H9 (cell line): ENCODE results near the gene SOX11. TPM values are rescaled to one million over a fixed set of nuclear protein-coding genes. Genes with fewer than 3 reads are reported as not detected.

Experiments used
- DNase-seq: peaks from one replicate; pipeline ENCODE4 v3.0.0-alpha.2; 2017
- H2AFZ ChIP-seq: one replicate; pipeline ENCODE4 v1.6.1; 2013; ENCODE audit warnings: mild to moderate bottlenecking, low read length, control low read depth, moderate library complexity
- H2AK5ac ChIP-seq: 2 replicates; pipeline ENCODE4 v1.6.1; 2013; ENCODE audit warnings: low read length, control low read depth, mixed read lengths; ENCODE audit not compliant: insufficient read length
- H2BK120ac ChIP-seq: one replicate; pipeline ENCODE4 v1.6.1; 2013; ENCODE audit warnings: low read depth, mild to moderate bottlenecking, low read length, control low read depth, inconsistent platforms; ENCODE audit not compliant: poor library complexity, severe bottlenecking
- H2BK12ac ChIP-seq: 2 replicates; pipeline ENCODE4 v1.6.1; 2013; ENCODE audit warnings: low read length, control low read depth, mixed read lengths, low read depth; ENCODE audit not compliant: insufficient read length
- H2BK15ac ChIP-seq: 2 replicates; pipeline ENCODE4 v1.6.1; 2013; ENCODE audit warnings: low read depth, low read length, control low read depth
- H2BK20ac ChIP-seq: one replicate; pipeline ENCODE4 v1.6.1; 2013; ENCODE audit warnings: low read depth, mild to moderate bottlenecking, low read length, control low read depth, inconsistent platforms; ENCODE audit not compliant: poor library complexity, severe bottlenecking
- H2BK5ac ChIP-seq: 2 replicates; pipeline ENCODE4 v1.6.1; 2013; ENCODE audit warnings: low read length, control low read depth, mixed read lengths; ENCODE audit not compliant: insufficient read length
- H3K14ac ChIP-seq: 2 replicates; pipeline ENCODE4 v1.6.1; 2013; ENCODE audit warnings: low read length, control low read depth; ENCODE audit not compliant: insufficient read depth
- H3K18ac ChIP-seq: 2 replicates; pipeline ENCODE4 v1.6.1; 2013; ENCODE audit warnings: low read depth, mild to moderate bottlenecking, mixed read lengths, low read length, control low read depth; ENCODE audit not compliant: insufficient read length
- H3K23ac ChIP-seq: 2 replicates; pipeline ENCODE4 v1.6.1; 2013; ENCODE audit warnings: low read length, control low read depth, mixed read lengths, low read depth; ENCODE audit not compliant: insufficient read length
- H3K23me2 ChIP-seq: 2 replicates; pipeline ENCODE4 v1.6.1; 2013; ENCODE audit warnings: low read depth, mild to moderate bottlenecking, mixed read lengths, low read length, control low read depth; ENCODE audit not compliant: insufficient read length, poor library complexity, severe bottlenecking
- H3K27ac ChIP-seq: 2 replicates; pipeline ENCODE4 v1.5.1; 2013; ENCODE audit warnings: low read length, control low read depth, mixed read lengths, low read depth; ENCODE audit not compliant: insufficient read length
- H3K27me3 ChIP-seq: 2 replicates; pipeline ENCODE4 v1.6.1; 2013; ENCODE audit warnings: low read length, control low read depth, inconsistent platforms; ENCODE audit not compliant: insufficient read depth
- H3K4ac ChIP-seq: 2 replicates; pipeline ENCODE4 v1.6.1; 2013; ENCODE audit warnings: low read depth, mild to moderate bottlenecking, control low read depth, inconsistent platforms, low read length, moderate library complexity
- H3K4me1 ChIP-seq: 2 replicates; pipeline ENCODE4 v1.6.1; 2013; ENCODE audit warnings: low read length, control low read depth, inconsistent platforms; ENCODE audit not compliant: insufficient read depth
- H3K4me2 ChIP-seq: 2 replicates; pipeline ENCODE4 v1.6.1; 2013; ENCODE audit warnings: low read length, control low read depth, mixed read lengths; ENCODE audit not compliant: insufficient read length, insufficient read depth
- H3K56ac ChIP-seq: 2 replicates; pipeline ENCODE4 v1.6.1; 2013; ENCODE audit warnings: low read depth, mild to moderate bottlenecking, mixed read lengths, low read length, control low read depth; ENCODE audit not compliant: insufficient read length
- H3K79me1 ChIP-seq: 2 replicates; pipeline ENCODE4 v1.6.1; 2013; ENCODE audit warnings: low read depth, mild to moderate bottlenecking, moderate library complexity, low read length, control low read depth, inconsistent platforms; ENCODE audit not compliant: insufficient read depth, poor library complexity, severe bottlenecking
- H3K79me2 ChIP-seq: 2 replicates; pipeline ENCODE4 v1.6.1; 2013; ENCODE audit warnings: low read length, control low read depth, inconsistent platforms; ENCODE audit not compliant: insufficient read depth
- H3K9ac ChIP-seq: 2 replicates; pipeline ENCODE4 v1.6.1; 2013; ENCODE audit warnings: low read length, control low read depth, mixed read lengths; ENCODE audit not compliant: insufficient read length; ENCODE audit errors: extremely low read depth
- H3K9me3 ChIP-seq: one replicate; pipeline ENCODE4 v1.6.1; 2013; ENCODE audit warnings: low read depth, low read length, inconsistent platforms; ENCODE audit not compliant: control insufficient read depth
- H3T11ph ChIP-seq: one replicate; pipeline ENCODE4 v1.6.1; 2013; ENCODE audit warnings: mild to moderate bottlenecking, low read length, control low read depth, inconsistent platforms
- H4K20me1 ChIP-seq: one replicate; pipeline ENCODE4 v1.6.1; 2013; ENCODE audit not compliant: control insufficient read depth, insufficient read length, insufficient read depth
- H4K5ac ChIP-seq: 2 replicates; pipeline ENCODE4 v1.6.1; 2013; ENCODE audit warnings: low read depth, mild to moderate bottlenecking, mixed read lengths, low read length, control low read depth; ENCODE audit not compliant: insufficient read length
- H4K8ac ChIP-seq: replicated peaks from 2 replicates; pipeline ENCODE4 v1.6.1; 2013; ENCODE audit warnings: low read length, control low read depth, mixed read lengths, low read depth; ENCODE audit not compliant: insufficient read length
- H4K91ac ChIP-seq: 2 replicates; pipeline ENCODE4 v1.6.1; 2013; ENCODE audit warnings: low read depth, mild to moderate bottlenecking, moderate library complexity, mixed read lengths, low read length, control low read depth; ENCODE audit not compliant: insufficient read length
- H3K27ac Mint-ChIP-seq, 3 experiments: 2 replicates in 2 of 3; 3 replicates in 1 of 3; pipeline ENCODE4 v1.8.0; 2020 to 2021; ENCODE audit warnings: mixed read lengths in 3 of 3, mild to moderate bottlenecking in 1 of 3, moderate library complexity in 1 of 3
- H3K27me3 Mint-ChIP-seq: 2 replicates; pipeline ENCODE4 v1.8.0; 2021; ENCODE audit warnings: low read depth, mild to moderate bottlenecking, moderate library complexity, mixed read lengths
- H3K36me3 Mint-ChIP-seq, 3 experiments: 2 replicates in 2 of 3; 3 replicates in 1 of 3; pipeline ENCODE4 v1.8.0; 2020 to 2021; ENCODE audit warnings: low read depth in 3 of 3, mixed read lengths in 3 of 3; ENCODE audit not compliant: insufficient read depth in 1 of 3
- H3K4me1 Mint-ChIP-seq, 2 experiments: 2 replicates each; pipeline ENCODE4 v1.8.0; 2020; ENCODE audit warnings: mixed read lengths in 2 of 2
- H3K4me3 Mint-ChIP-seq, 2 experiments: 2 replicates in 1 of 2; 3 replicates in 1 of 2; pipeline ENCODE4 v1.8.0; 2020 to 2021; ENCODE audit warnings: mild to moderate bottlenecking in 2 of 2, mixed read lengths in 2 of 2, moderate library complexity in 1 of 2
- H3K9me3 Mint-ChIP-seq, 2 experiments: 2 replicates in 1 of 2; 3 replicates in 1 of 2; pipeline ENCODE4 v1.8.0; 2020; ENCODE audit warnings: mild to moderate bottlenecking in 2 of 2, mixed read lengths in 2 of 2, moderate library complexity in 1 of 2
- WGBS: extraction: QIAGEN DNeasy Blood & Tissue Kit; methylation state at CpG from one replicate; pipeline ENCODE4 v1.1.7; 2013; ENCODE audit warnings: missing lambda C conversion rate, low lambda C conversion rate, mixed read lengths; ENCODE audit not compliant: insufficient read length; ENCODE audit errors: extremely low coverage; 5-methylcytosine and 5-hydroxymethylcytosine counted together
- total RNA-seq: library from RNA; stranded (reverse); gene quantifications from 2 replicates; pipeline ENCODE4 v1.2.1, GENCODE V29; 2021
- TF ChIP-seq, protein P1 (sequence below): fragments of 200-600 bp; sonication (generic); conservative IDR thresholded peaks from 3 replicates; pipeline ENCODE4 v1.8.0; 2021; ENCODE audit warnings: antibody characterized with exemption, mild to moderate bottlenecking

SOX11 gene
- total RNA-seq, 1 experiment from 2014 or later: 43.8 TPM

- no peak overlapping the region for H2BK5ac ChIP-seq
- no peak overlapping the region for H3T11ph ChIP-seq
- H3K23me2 ChIP-seq: peaks cover 14% of the 10 kb centered on the region
- peaks cover 6 to 29% (median 12%) of the 10 kb centered on the region in 3 experiments for H3K36me3 Mint-ChIP-seq
- peak overlapping the region; percentile 71 for H3K9ac ChIP-seq
- H3K23ac ChIP-seq: no peak overlapping the region
- no peaks in the 10 kb centered on the region for H3K27me3 ChIP-seq
- H2AFZ ChIP-seq: no peak overlapping the region
- H3K27ac ChIP-seq: no peak overlapping the region
- no peak overlapping the region for H4K5ac ChIP-seq
- H3K56ac ChIP-seq: no peak overlapping the region
- peak overlapping the region; percentile 82 to 98 (median 96); a peak in 4 of 7 replicates for H3K27ac Mint-ChIP-seq
- peak overlapping the region; percentile 88 to 97 for H3K4me3 Mint-ChIP-seq
- H3K79me1 ChIP-seq: no peaks in the 10 kb centered on the region
- no peak overlapping the region for H4K91ac ChIP-seq
- H3K4me1 ChIP-seq: no peaks in the 10 kb centered on the region
- TF ChIP-seq, protein P1, sequence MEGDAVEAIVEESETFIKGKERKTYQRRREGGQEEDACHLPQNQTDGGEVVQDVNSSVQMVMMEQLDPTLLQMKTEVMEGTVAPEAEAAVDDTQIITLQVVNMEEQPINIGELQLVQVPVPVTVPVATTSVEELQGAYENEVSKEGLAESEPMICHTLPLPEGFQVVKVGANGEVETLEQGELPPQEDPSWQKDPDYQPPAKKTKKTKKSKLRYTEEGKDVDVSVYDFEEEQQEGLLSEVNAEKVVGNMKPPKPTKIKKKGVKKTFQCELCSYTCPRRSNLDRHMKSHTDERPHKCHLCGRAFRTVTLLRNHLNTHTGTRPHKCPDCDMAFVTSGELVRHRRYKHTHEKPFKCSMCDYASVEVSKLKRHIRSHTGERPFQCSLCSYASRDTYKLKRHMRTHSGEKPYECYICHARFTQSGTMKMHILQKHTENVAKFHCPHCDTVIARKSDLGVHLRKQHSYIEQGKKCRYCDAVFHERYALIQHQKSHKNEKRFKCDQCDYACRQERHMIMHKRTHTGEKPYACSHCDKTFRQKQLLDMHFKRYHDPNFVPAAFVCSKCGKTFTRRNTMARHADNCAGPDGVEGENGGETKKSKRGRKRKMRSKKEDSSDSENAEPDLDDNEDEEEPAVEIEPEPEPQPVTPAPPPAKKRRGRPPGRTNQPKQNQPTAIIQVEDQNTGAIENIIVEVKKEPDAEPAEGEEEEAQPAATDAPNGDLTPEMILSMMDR: no peak; the same call in 2 of the 3 replicates
- no peak overlapping the region for H3K18ac ChIP-seq
- peak overlapping the region; percentile 82 for H3K4me2 ChIP-seq
- H2BK20ac ChIP-seq: no peak overlapping the region
- no peak overlapping the region for H2AK5ac ChIP-seq
- H3K14ac ChIP-seq: no peak overlapping the region
- DNase-seq: peak; percentile 67
- H2BK12ac ChIP-seq: no peak overlapping the region
- H4K20me1 ChIP-seq: no peaks in the 10 kb centered on the region
- H2BK120ac ChIP-seq: no peak overlapping the region
- no peaks in the 10 kb centered on the region; the same call in none of the 2 replicates for H3K27me3 Mint-ChIP-seq
- no peaks in the 10 kb centered on the region for H3K9me3 ChIP-seq
- H3K4ac ChIP-seq: no peak overlapping the region
- H3K4me1 Mint-ChIP-seq: peaks cover 37 to 43% of the 10 kb centered on the region in 2 experiments
- WGBS: no CpG with 5 or more reads among the region's 49 CpGs
- H3K79me2 ChIP-seq: peaks cover 10% of the 10 kb centered on the region; the same call in 1 of the 2 replicates
- peaks cover 0 to 2% of the 10 kb centered on the region in 2 experiments; a peak in 2 of 5 replicates for H3K9me3 Mint-ChIP-seq
- H2BK15ac ChIP-seq: no peak overlapping the region
- no peak overlapping the region for H4K8ac ChIP-seq
Measured at GRCh38 chr2:5695654-5696403, 3.6 kb downstream of the SOX11 start.
